A549 (cell line): ENCODE measurements around the gene MZT2A.
"Not testable (repeated sequence)": the region's sequence is repeated elsewhere in the genome, so short reads cannot be mapped to it uniquely, and the experiment has no call there.

Experiments
- JUN ChIP-seq, 2 experiments: fragments of >200 bp; sonication (Bioruptor Twin); formaldehyde crosslinking; IDR thresholded peaks; 2 replicates in 1 of 2; 3 replicates in 1 of 2; pipeline ENCODE4 v1.6.1; 2016 to 2017
- POLR2A ChIP-seq: IDR thresholded peaks from 2 replicates; pipeline ENCODE4 v1.6.1; 2012; ENCODE audit warnings: mild to moderate bottlenecking, low read length
- SREBF2 ChIP-seq: fragments of 450-650 bp; IDR thresholded peaks from 2 replicates; pipeline ENCODE4 v1.6.1; 2014; ENCODE audit warnings: mild to moderate bottlenecking, moderate library complexity
- TF ChIP-seq, protein P1 (sequence below): fragments of >200 bp; sonication (Bioruptor Twin); formaldehyde crosslinking; IDR thresholded peaks from 3 replicates; pipeline ENCODE4 v1.5.1; 2016

DNA sequence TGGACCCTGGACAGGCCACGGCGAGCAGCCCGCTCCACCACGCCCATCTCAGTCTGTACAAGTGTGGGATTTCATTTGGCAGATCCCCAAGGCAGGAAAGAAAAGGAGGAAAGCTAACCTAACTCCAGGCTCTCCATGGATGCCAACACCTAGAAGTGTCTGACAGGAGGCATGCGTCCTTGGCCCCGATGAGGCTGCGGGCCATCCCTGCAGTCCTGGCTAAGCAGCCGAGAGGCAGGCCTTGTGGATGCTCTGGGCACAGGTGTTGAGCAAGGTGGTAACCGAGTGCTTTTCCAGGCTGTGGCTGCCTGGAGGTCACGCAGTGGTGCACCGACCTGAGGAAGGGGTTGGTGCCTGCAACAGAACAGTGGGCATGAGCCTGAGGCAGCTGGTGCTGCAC is 42.8 kb upstream of the MZT2A start:
- TF ChIP-seq POLR2A; SREBF2; JUN (IDR thresholded peaks at IDR 0.05): not testable (repeated sequence)
- TF ChIP-seq, protein P1, sequence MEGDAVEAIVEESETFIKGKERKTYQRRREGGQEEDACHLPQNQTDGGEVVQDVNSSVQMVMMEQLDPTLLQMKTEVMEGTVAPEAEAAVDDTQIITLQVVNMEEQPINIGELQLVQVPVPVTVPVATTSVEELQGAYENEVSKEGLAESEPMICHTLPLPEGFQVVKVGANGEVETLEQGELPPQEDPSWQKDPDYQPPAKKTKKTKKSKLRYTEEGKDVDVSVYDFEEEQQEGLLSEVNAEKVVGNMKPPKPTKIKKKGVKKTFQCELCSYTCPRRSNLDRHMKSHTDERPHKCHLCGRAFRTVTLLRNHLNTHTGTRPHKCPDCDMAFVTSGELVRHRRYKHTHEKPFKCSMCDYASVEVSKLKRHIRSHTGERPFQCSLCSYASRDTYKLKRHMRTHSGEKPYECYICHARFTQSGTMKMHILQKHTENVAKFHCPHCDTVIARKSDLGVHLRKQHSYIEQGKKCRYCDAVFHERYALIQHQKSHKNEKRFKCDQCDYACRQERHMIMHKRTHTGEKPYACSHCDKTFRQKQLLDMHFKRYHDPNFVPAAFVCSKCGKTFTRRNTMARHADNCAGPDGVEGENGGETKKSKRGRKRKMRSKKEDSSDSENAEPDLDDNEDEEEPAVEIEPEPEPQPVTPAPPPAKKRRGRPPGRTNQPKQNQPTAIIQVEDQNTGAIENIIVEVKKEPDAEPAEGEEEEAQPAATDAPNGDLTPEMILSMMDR, result not testable (repeated sequence)
